ENCODE measurements around the gene VIL1. TPM values are rescaled to one million over a fixed set of nuclear protein-coding genes. Genes with fewer than 3 reads are reported as not detected.

Gene VIL1
- polyA plus RNA-seq, 6 donors from 2014 or later: 0.06 to 0.43 (median 0.23) TPM

DNA sequence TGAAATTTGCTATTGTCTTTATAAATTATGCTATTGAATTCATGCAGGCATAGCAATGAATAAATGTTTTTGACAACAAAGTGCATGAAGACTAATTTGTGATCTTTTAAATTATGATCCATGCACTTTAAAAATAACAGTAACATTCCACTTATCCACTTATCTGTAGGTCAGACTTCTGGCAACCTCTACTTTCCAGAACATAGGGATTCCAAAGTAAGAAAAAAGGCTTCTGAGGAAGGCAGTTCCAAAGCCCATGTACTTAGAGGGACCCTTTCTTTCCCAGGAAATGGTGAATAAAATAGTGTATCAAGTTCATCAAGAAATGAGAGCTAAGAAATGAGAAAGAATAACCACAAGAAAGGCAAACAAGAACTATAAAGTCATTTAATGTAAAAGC lies 58.3 kb downstream of the VIL1 start:
- no peak overlapping the region for H3K27ac Mint-ChIP-seq
- ATAC-seq (ENCODE audit: low read depth in 2 of 2) (no peak), DNase-seq (no peak)
- H3K27me3 Mint-ChIP-seq: no peaks in the 10 kb centered on the region
- H3K4me3 Mint-ChIP-seq: no peak overlapping the region
- H3K9me3 Mint-ChIP-seq: no peaks in the 10 kb centered on the region
- peaks cover 14 to 26% of the 10 kb centered on the region in 2 donors for H3K36me3 Mint-ChIP-seq
- H3K4me1 Mint-ChIP-seq: peaks cover 5 to 15% (median 6%) of the 10 kb centered on the region in 3 donors

- Mint-ChIP-seq H3K4me3 (no peak overlapping the region), H3K36me3 (peaks cover 7 to 26% of the 10 kb centered on the region in 2 donors), H3K4me1 (peaks cover 4 to 13% (median 9%) of the 10 kb centered on the region in 3 donors), H3K9me3 (no peaks in the 10 kb centered on the region), H3K27ac (no peak overlapping the region), H3K27me3 (no peaks in the 10 kb centered on the region)
- ATAC-seq (ENCODE audit: low read depth in 2 of 2) (no peak), DNase-seq (no peak)
Measured at GRCh38 chr2:218478544-218478943, 59.6 kb downstream of the VIL1 start.

GRCh38 chr2:218479595-218479994 lies 60.7 kb downstream of the VIL1 start:
- H3K36me3 Mint-ChIP-seq: peaks cover 2 to 22% of the 10 kb centered on the region in 2 donors

GRCh38 chr2:218482651-218483050 lies 63.7 kb downstream of the VIL1 start:
- Mint-ChIP-seq H3K36me3 (peaks cover 9 to 30% of the 10 kb centered on the region in 2 donors), H3K27ac (peak overlapping the region in 3 of 6 donors; percentile 16 to 61 (median 59)), H3K4me3 (no peak overlapping the region), H3K9me3 (no peaks in the 10 kb centered on the region), H3K27me3 (no peaks in the 10 kb centered on the region), H3K4me1 (peaks cover 4 to 15% (median 13%) of the 10 kb centered on the region in 3 donors)
- DNase-seq: no peak
- no peak for ATAC-seq (ENCODE audit: low read depth in 2 of 2)

More at GRCh38 chr2:218479595-218479994, 60.7 kb downstream of the VIL1 start:
- Mint-ChIP-seq H3K9me3 (no peaks in the 10 kb centered on the region), H3K27me3 (no peaks in the 10 kb centered on the region), H3K4me1 (peaks cover 4 to 15% (median 13%) of the 10 kb centered on the region in 3 donors), H3K4me3 (no peak overlapping the region), H3K27ac (no peak overlapping the region)
- no peak for DNase-seq
- ATAC-seq (ENCODE audit: low read depth in 2 of 2): no peak

DNA sequence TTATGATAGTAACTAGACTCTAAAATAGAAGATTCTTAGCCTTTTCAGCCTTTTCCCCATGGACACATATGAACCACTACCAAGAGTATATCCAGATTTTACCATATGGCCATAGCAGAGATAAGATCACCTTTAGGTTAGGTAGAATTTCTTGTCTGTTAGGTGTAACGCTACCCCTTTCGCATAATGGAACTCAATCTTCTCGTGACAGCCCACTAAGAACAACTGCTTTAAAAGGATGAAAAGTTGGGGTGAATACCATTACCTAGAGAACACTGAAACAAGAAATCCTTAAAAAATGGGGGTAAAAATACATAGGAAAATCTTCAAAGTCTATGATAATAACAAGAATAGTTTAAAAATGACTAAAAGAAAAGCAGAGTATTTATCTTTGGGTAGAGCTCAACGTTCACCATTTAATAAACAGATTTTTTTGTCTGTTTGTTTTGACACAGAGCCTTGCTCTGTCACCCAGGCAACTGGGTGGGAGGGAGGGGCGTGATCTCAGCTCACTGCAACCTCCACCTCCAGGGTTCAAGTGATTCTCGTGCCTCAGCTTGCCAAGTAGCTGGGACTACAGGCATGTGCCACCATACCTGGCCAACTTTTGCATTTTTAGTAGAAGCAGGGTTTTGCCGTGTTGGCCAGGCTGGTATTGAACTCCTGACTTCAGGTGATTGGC lies 67.2 kb downstream of the VIL1 start:
- ATAC-seq (ENCODE audit: low read depth in 2 of 2): no peak
- Mint-ChIP-seq H3K27me3 (no peaks in the 10 kb centered on the region), H3K4me1 (peaks cover 4 to 15% (median 13%) of the 10 kb centered on the region in 3 donors), H3K9me3 (no peaks in the 10 kb centered on the region), H3K36me3 (peaks cover 12 to 25% of the 10 kb centered on the region in 2 donors), H3K4me3 (no peak overlapping the region), H3K27ac (peak overlapping the region in 1 of 6 donors; percentile 30)
- no peak for DNase-seq

DNA sequence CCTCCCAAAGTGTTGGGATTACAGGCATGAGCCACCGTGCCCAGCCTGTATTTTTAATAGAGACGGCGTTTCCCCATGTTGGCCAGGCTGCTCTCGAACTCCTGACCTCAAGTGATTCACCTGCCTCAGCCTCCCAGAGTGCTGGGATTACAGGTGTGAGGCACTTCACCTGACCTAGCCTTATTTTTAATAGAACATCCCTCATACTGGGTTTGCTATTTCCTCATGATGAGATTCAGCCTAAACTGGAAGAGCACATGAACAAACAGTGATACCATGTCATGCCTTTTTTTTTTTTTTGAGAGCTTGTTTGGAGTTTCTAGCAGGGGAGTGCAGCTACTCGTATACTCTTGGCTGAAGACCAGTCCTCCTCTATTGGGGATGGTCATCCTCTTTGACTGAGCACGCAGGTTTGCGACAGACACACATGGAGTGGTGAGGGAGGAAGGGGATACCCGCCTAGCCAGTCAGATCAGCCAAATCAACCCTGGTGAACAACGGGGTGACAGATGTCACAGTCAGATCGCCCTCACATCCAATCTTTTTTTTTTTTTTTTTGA lies 81.7 kb downstream of the VIL1 start:
- H3K9me3 Mint-ChIP-seq: no peaks in the 10 kb centered on the region
- no peak for DNase-seq
- H3K27ac Mint-ChIP-seq: peak overlapping the region in 3 of 6 donors; percentile 47 to 87 (median 61)
- no peak overlapping the region for H3K4me3 Mint-ChIP-seq
- H3K36me3 Mint-ChIP-seq: peaks cover 6 to 23% of the 10 kb centered on the region in 2 donors
- no peaks in the 10 kb centered on the region for H3K27me3 Mint-ChIP-seq
- H3K4me1 Mint-ChIP-seq: no peaks in the 10 kb centered on the region
- ATAC-seq (ENCODE audit: low read depth in 2 of 2): no peak

GRCh38 chr2:218501665-218502064 lies 82.7 kb downstream of the VIL1 start:
- Mint-ChIP-seq H3K36me3 (peaks cover 6 to 25% of the 10 kb centered on the region in 2 donors), H3K9me3 (no peaks in the 10 kb centered on the region), H3K4me1 (no peaks in the 10 kb centered on the region), H3K27ac (peak overlapping the region in 5 of 6 donors; percentile 3 to 74 (median 9)), H3K4me3 (no peak overlapping the region), H3K27me3 (no peaks in the 10 kb centered on the region)
- ATAC-seq (ENCODE audit: low read depth in 2 of 2): no peak
- DNase-seq: no peak

Other genes with a start within 250 kb of the VIL1 start
- gene ARPC2, start 201.9 kb upstream of the VIL1 start, polyA plus RNA-seq (ENCODE audit: low read depth in 6 of 6): 1,000 to 10,000 TPM in 1 of 6 donors, 100 to 1,000 TPM in 5; 672 to 1,268 (median 835) TPM
- gene GPBAR1, start 158.1 kb upstream of the VIL1 start, polyA plus RNA-seq (ENCODE audit: low read depth in 6 of 6): 1 to 10 TPM in 1 of 6 donors, under 1 TPM in 4, not detected in 1; 0.18 to 1.8 (median 0.33) TPM
- gene AAMP, start 149.0 kb upstream of the VIL1 start, polyA plus RNA-seq (ENCODE audit: low read depth in 6 of 6): 100 to 1,000 TPM in 2 of 6 donors, 10 to 100 TPM in 4; 80.7 to 109 (median 96.4) TPM
- 100 to 1,000 TPM in 5 of 6 donors, 10 to 100 TPM in 1; 99.4 to 143 (median 127) TPM for gene PNKD, start 148.6 kb upstream of the VIL1 start, polyA plus RNA-seq (ENCODE audit: low read depth in 6 of 6)
- 100 to 1,000 TPM in 4 of 6 donors, 10 to 100 TPM in 2; 72.6 to 137 (median 108) TPM for gene TMBIM1, start 126.6 kb upstream of the VIL1 start, polyA plus RNA-seq (ENCODE audit: low read depth in 6 of 6)
- under 1 TPM in 1 of 6 donors, not detected in 5; 0.23 TPM for gene CATIP, start 62.3 kb upstream of the VIL1 start, polyA plus RNA-seq (ENCODE audit: low read depth in 6 of 6)
- 1 to 10 TPM in 4 of 6 donors, under 1 TPM in 2; 0.82 to 2.4 (median 1.1) TPM for gene SLC11A1, start 36.9 kb upstream of the VIL1 start, polyA plus RNA-seq (ENCODE audit: low read depth in 6 of 6)
- 10 to 100 TPM in 5 of 6 donors, 1 to 10 TPM in 1; 10.0 to 13.8 (median 11.9) TPM for gene CTDSP1, start 19.3 kb upstream of the VIL1 start, polyA plus RNA-seq (ENCODE audit: low read depth in 6 of 6)
- 10 to 100 TPM in 5 of 6 donors, 1 to 10 TPM in 1; 3.0 to 19.1 (median 12.3) TPM for gene USP37, start 149.2 kb downstream of the VIL1 start, polyA plus RNA-seq (ENCODE audit: low read depth in 6 of 6)
- 10 to 100 TPM; 10.9 to 21.9 (median 16.9) TPM for gene CNOT9, start 149.7 kb downstream of the VIL1 start, polyA plus RNA-seq (ENCODE audit: low read depth in 6 of 6)
- under 1 TPM in 1 of 6 donors, not detected in 5; 0.21 TPM for gene PLCD4, start 188.8 kb downstream of the VIL1 start, polyA plus RNA-seq (ENCODE audit: low read depth in 6 of 6)
- 10 to 100 TPM in 1 of 6 donors, 1 to 10 TPM in 4, not detected in 1; 4.8 to 24.9 (median 5.9) TPM for gene ZNF142, start 240.5 kb downstream of the VIL1 start, polyA plus RNA-seq (ENCODE audit: low read depth in 6 of 6)
- 10 to 100 TPM; 16.8 to 30.2 (median 23.0) TPM for gene BCS1L, start 240.6 kb downstream of the VIL1 start, polyA plus RNA-seq (ENCODE audit: low read depth in 6 of 6)